ENCODE data around the gene UFSP2.

GRCh38 chr4:185468999-185469398 is 43.2 kb upstream of the UFSP2 start:
- TF ChIP-seq CTCF (IDR thresholded peaks at IDR 0.05) (no peak), POLR2A (IDR thresholded peaks at IDR 0.05) (no peak)
